HG03066 (cell line): ENCODE data around the gene POTEF.
"Not testable (repeated sequence)": the region's sequence is repeated elsewhere in the genome, so short reads cannot be mapped to it uniquely, and the experiment has no call there.

ENCODE experiments used
- ATAC-seq: cut with Tn5 transposase; IDR thresholded peaks from one replicate; pipeline ENCODE4 v1.9.1; 2021; ENCODE audit warnings: low read depth; ENCODE audit not compliant: unreplicated experiment

Gene POTEF

DNA sequence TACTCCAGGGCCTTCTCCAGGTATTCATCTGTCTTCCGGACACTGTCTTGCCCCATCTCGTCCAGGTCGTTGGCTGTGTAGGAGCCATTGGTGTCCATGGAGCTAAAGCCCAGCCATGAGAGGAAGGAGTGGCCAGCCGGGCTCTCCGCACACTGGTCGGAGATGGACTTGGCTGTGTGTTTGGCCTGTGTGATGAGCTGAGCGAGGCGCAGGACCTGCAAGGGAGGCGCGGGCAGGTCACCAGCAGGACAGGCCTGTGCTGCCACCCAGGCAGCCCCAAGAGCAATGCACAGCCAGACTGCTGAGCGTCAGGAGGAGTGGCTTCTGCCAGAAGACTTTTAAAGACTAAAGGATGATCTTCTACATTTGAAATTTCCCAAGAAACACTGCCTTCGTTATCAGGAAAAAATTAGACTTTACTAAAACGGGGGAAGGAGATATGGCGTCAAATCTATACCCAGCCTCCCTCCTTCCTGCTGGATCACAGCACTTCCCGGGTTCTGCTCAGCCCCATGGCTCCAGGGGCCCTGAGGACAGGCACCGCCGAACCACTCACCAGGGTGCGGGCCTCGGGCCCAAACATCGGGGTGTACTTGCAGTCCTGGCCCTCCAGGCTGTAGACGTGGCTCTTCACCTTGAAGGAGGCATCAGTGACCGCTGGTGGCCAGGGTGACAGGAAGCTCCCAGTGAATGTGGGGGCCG is 24.9 kb upstream of the POTEF start:
- not testable (repeated sequence) for ATAC-seq

DNA sequence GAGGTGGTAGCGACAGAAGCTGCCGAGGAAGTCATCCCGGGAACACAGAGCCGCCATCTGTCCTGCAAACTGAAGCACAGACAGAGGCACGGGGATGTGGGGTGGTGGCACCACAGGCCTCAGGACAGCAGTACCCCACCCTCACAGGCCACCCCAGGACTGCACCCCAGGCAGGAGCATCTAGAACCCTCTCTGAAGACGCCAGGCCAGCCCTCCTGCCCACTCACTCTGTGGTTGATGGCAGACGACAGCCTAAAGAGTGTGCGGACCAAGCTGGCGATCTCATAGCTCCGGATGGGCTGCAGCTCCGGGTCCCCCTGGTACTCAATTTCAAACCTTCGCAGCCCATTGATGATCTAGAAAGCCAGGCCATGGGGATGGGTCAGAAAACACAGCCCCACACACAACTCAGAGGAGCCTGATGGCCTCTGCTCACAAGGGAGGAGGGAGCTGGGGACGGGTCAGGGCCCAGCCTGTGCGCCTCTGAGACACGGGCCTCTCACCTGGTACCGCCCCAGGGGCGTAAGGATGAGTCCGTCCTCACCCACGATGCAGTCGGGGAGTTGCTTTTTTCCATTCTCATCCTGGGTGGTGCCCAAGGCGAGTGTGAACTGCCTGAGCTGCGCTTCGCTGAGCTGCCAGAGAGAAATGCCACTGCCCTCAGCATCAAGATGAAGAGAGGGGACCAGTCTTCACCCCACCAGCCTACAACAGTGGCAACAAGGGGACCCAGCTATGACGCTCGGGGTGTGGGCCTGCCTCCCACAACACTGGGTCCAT is 24.0 kb upstream of the POTEF start:
- no peak for ATAC-seq

DNA sequence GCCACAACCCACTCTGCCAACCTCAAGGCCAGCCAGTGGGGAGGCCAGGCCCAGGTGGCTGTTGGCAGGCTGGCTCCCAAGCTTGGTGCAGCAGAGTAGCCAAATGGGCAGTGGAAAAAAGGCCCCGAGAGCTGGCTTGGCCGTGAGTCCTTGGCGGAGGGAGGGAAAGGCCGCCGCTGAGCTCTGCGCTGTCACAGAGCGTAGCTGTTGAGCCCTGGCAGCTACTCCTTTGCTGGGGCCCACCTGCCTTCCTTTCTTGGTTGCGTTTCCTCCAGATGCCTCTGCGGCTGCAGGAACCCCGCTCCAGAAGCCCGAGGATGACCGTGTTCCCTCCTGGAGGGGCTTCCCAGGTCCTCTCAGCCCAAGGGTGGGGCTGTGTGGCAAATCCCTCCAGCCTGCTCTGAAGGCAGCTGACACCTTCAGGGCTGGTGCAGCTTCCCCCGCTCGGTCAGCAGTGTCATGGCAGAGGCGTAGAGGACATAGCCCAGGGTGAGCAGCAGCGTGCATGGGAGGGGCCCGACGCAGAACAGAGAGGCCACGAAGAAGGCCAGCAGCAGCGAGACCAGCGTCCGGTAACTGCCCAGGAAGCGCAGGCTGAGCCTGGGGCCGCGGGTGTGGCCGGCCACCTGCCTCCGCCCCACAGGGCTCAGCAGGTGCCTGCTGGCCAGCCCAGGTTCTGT is 23.3 kb upstream of the POTEF start:
- not testable (repeated sequence) for ATAC-seq

DNA sequence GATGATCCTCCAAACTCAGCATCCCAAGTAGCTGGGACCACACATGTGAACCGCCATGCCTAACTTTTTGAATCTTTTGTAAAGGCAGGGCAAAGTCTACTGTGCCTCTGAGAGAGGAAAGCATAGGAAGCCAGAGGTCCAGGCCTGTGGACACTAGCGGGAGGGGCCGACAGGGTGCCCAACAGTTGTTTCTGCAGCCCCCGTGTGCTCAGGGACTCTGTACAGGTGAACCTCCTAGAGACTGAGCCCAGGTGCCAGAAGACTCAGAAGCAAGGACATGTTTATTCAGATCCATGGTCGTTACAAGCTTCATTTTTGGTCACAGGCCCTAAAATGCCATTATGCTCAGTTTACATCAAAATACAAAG is 22.1 kb upstream of the POTEF start:
- not testable (repeated sequence) for ATAC-seq

DNA sequence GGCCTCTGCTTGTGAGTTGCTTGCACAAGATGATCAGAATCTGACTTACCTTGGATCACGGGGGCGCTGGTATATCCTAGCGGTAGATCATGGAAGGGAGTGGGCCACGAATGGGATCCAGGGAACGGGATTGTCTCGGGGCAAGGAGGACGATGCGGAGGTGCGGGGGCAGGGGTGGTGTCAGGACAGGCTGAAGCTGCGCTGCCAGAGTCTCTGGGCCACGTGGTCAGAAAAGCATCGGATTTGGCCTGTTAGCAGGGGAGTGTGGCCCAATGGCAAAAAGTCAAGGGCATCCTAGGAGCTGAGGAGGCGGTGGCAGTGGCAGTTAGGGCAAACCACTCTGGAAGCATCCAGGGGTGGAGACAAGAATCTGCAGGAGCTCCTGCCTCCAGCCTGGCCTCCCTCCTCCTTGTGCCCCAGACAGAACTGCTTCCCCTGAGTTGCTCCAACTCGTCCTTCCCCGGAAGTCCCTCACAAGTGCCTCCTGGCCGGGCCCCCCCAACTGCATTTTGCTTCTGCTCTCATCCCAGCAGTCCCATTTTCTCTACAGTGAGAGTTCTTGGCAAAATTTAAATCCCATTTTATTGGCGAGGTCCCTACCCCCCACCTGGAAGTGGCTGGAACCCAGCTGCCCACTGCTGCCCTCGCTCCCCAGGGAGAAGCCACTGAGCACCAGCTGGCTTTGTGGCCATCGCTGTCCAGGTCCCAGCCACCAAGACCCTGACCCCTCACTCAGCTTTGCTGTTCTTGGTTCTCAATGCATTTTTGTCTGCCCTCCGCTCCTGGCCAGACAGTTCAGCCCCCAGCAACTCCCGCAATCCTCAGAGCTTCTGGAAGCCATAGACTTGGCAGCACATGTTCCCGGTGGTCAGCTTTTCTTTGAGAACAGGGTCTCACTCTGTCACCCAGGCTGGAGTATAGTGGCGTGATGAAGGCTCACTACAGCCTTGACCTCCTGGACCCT is 21.4 kb upstream of the POTEF start:
- no peak for ATAC-seq

DNA sequence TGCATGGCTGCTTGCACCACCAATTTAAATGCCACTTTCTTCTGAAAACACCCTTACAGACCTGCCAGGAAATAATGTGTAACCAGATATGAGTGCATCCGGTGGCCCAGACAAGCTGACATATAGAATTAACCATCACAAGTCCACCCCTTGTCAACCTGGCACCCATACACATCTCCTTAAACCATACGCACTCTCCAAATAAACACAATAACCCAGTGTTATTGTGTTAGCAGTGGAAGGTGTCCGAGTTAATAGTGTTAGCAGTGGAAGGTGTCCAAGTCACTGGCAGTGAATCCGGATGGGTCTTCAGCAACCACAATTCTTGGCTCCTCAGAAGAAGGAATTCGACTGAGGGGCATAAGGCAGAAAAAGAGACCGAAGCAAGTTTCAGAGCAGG is 19.5 kb upstream of the POTEF start:
- not testable (repeated sequence) for ATAC-seq

DNA sequence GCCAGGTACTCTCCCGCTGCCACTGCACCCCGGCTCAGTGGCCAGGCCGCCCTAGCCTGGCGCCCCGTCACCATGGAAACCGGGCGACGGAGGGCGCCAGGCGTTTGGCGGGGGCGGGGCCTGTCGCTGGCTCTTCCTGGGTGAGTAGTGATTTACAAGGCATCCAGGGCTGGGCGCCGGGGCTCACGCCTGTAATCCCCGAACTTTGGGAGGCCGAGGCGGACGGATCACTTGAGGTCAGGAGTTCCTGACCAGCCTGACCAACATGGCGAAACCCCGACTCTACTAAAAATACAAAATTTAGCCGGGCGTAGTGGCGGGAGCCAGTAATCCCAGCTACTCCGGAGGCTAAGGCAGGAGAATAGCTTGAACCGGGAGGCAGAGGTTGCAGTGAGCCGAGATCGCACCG is 16.0 kb upstream of the POTEF start, which contains the start of gene CCDC74B:
CCDC74B (minus strand) TSS at position 107 of the 409 bp plus-strand sequence. CDS start 116 bp downstream, outside the sequence.
- peak; percentile 86 for ATAC-seq

DNA sequence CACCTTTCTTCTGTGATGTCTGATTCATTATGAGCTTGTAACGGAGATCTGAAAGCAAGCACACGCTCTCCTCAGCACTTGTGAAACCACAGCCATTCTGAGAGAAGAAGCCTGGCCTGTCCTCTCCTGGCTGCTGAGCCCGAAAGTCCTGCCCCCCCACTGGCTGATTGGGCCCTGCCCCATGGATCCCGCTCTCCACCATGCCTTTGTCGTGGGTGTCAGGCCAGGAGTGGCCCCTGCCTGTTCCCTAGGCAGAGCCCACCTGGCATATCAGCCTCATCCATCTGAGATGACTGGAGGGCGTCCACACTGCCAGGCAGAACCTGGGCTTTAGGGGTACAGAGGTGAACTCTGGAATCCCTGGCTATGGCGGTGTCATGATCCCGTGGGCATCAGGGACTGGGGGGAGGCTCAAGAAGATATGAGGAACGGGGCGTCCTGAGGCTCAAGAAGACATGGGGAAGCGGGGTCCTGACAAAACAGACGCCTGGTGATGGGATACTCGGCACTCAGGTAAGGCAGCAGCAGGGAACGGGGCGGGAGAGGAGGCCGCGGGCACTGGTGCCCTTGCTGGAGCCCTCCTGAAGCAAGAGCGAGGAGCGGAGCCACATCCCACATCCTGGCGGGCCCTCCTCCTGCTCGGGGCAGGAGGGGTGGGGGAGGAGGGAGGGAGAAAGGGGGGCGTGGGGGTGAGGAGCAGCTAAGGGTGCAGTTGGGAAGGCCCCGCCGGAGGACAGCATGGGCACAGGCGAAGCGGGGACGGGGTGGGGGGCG is 14.4 kb upstream of the POTEF start:
- not testable (repeated sequence) for ATAC-seq

DNA sequence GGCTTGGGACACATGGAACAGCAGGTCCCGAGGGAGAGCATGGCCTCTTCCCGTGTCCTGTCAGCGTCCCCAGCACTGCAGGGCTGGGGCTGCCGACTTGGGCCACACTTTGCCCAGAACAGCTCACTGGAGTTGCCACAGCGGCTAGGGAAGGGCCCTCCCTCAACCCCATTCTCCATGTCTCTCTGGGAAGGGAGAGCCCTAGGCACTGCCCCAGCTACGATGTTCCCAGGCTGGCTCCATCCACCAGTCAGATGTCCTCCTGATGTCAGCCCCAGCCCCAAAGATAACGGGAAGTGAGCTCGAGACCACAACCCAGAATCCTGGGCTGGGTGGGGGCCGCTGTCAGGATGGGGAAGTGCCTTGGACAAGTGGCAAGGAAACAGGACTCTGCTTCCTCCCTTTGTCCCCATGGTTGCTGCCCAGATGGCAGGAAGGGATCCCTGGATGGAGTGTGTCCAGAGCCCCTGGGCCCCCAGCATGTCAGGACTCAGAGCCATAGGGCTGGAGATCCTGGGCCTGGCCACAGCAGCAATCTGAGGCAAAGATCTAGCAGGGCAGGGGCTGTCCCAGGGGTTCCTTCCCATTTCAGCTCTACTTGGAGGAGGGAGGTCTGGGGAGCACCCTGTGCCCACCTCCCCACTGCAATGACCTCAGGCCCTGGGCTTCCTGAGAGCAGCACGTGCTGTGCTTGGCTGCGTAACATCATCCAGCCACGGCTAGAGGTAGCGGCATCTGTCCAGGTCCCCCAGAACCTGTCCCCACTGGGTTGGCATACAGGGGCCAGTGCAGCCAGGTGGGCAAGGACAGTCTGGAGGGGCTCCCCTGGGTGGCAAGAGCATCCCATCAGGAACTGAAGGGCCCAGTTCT is 13.6 kb upstream of the POTEF start:
- ATAC-seq: not testable (repeated sequence)

DNA sequence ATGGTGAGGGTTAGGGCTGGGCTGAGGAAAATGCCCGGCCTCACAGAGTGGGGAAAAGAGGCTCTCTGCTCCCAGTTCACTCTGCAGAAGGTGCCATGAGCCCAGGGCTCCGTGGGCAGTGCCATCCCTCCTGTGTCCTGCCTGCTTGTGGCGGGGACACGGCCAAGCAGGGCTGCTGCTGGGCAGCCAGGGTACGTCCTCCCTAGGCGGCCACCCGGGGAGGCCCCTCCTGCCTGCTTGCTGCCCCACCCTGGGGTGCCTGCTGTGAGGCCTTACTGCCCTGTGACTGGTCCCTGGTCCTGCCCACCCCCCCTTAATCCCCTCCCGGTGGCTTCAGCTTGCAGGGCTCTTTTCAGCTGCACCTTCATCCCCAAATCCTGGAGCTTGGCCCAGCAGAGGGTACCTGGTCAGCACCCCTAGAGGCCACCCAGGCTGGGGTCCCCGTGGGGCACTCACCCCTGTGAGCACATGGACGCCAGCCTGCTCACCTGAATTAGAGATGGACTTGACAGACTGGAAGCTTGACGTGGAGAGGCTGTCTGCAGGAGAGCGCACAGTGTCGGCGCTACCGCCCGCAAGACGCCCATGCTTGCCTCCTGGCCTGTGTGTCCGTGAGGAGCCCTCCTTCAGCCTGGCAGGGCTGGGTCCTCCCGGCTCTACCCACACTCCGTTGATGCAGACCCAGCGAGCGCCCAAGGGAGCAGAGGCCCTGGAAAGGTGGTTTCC is 12.8 kb upstream of the POTEF start:
- not testable (repeated sequence) for ATAC-seq

DNA sequence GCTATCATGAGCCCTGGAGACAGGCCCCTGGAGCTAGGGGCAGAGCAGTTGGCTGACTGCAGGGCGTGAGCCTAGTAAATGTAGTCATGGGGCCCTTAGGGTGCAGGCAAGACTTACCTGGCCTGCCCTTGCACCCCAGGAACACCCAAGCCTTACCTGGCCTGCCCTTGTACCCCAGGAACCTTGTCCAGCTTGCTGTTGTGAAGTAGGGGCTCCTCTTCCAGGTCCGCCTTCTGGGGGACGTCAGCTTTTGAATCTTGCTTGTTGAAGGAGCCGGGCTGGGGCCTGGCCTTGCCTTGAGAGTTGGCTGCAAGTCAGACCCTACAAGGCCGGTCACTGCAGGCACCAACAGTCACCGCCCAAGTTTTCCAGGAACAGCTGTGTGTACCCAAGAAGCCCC is 12.0 kb upstream of the POTEF start:
- not testable (repeated sequence) for ATAC-seq

DNA sequence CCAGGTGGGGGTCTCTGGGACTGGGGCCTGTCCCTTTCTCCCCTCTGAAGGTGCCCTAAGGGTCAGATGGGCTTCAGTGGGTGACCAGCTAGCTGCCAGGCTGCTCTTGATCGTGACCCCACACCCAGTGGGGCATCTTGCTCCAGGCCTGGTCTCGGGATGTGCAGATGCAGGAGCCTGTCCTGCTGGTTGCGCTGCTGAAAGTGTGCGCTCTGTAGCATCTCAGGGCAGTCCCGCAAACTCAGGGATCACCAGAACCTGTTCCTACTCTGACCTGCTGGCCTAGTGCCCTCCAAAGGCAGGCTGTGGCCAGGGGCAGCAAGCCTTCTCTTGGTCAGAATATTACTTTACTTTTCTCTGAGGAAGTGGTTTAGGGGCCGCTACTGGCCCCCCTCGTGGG is 11.5 kb upstream of the POTEF start:
- ATAC-seq: not testable (repeated sequence)

DNA sequence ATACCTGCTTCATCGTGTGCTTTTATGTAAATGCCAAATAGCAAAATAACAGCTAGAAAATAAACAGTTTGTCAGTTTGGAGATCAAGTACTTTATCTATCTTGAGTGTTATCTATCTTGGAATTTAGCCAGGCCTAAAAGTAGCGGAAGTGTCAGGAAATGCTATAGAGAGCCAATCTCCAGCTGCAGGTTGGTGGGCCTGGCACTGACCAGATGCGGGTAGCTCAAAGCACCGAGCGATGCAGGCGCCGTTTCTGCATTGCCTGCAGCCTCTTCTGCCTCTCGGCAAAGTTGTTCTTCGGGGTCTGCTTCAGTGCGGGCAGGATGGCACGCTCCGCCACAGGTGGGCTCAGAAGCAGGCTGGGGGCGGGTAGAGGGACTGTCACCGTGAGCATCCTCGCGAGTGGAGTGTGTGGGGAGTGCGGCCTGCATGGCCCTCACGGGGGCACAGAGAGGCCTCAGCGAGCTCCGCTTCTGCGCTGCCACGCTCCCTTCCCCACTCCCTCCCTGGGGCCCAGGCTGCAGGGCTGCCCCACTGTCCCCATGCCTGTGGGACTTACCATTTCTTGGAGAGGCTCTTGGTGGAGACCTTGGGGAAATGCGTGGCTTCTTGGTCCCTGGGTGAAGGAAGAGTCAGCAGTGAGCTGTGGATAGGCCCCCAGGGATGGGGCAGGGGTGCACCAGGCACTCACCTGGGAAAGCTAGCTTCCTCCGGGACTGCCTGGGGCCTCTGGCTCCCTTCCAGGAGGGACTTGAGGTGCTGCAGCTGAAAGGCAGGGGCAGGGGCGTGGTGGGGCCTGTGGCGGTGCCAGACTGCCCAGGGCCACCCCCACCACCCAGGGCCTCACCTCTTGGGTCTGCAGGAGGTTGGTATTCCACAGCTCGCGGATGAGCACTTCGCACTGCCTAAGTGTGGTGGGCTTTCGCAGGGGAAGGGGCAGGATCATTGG is 10.6 kb upstream of the POTEF start:
- not testable (repeated sequence) for ATAC-seq

DNA sequence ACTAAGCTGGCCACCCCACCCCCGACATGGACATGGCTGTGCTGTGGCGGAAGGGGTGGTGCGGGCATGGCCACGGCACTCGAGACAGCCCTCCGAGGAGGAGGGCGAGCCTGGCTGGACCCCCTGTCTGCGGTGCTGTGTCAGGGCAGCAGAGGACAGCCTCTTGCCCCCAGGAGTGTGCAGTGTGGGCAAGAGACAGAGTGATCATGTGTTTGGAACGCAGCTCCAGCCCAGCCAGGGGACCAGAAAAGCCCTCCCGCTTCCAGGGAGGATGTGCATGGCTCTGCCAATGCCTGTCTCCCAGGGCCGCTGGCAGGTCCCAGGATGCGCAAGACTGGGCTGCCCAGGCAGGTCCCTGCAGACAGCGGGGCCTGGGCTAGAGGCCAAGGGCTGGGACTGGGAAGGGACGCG is 9.8 kb upstream of the POTEF start:
- not testable (repeated sequence) for ATAC-seq

DNA sequence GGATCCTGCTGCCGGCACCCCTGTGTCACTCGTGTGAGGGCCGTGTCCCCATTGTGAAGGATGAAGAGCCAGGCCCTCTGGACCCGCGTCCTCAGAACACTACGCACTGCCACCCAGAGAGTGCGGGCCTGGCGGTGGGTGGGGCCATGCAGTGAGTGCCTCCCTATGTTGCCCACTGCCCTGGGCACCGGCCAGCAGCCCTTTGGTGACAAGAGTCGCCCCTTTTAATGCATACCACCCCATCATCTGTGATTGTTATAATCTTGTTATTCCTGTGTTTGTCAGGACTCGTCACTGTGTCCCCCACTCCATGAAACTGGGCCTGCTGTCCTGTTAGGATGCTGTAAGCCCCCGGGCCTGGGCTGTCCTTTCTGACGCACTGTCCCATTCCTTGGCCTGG is 9.3 kb upstream of the POTEF start:
- not testable (repeated sequence) for ATAC-seq

DNA sequence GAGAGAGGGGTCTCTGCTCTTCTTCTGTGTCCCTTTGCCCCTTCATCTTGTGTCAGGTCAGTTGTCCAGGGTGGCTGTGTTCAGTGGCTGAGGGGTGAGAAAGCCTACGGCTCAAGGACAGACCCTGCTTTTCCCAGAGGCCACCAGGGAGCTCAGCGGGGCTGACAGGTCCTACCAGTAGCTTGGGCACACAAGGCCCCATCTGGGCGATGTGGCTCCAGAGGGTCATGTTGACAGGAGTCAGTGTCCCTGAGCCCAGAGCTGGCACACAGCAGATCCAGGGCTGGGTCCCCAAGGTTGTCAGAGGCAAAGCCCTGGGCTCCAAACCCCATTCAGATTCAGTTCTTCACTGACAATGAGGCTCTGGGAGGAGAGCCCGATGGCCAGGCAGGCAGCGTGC is 8.1 kb upstream of the POTEF start:
- not testable (repeated sequence) for ATAC-seq

DNA sequence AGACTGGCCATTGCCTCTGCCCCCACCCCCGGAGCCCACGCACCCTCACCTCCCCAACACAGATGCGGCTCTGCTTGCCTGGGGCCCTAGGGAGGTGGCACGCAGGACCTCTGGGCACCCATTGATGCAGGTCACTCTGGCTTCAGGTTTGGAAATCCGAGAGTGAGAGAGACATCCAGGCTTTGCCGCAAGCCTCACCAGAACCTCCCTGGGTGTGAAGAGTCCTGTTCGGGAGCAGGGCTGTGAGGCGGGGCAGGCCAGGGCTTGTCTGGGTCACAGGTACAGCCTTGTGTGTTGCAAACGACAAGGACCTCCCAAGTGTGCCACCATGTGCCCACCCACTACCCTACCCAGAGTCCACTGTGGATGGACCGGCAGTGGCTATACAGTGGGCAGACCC is 7.5 kb upstream of the POTEF start:
- not testable (repeated sequence) for ATAC-seq
